Mammary epithelial cell (primary cell): Measurements from ENCODE around the gene BTBD1.

Source experiments
- EZH2 ChIP-seq: IDR thresholded peaks from 2 replicates; pipeline ENCODE4 v1.6.1; 2012; ENCODE audit warnings: low read length, inconsistent platforms, borderline replicate concordance
- TF ChIP-seq, protein P1 (sequence below), 2 donors: IDR thresholded peaks in 1 of 2; conservative IDR thresholded peaks in 1 of 2; 2 replicates each; pipeline ENCODE4 v1.5.1; 2011 to 2012; ENCODE audit warnings: inconsistent platforms in 2 of 2, low read length in 2 of 2, mild to moderate bottlenecking in 2 of 2, control low read depth in 1 of 2, low read depth in 1 of 2; ENCODE audit not compliant: insufficient read depth in 1 of 2; ENCODE audit errors: extremely low read depth in 1 of 2

DNA sequence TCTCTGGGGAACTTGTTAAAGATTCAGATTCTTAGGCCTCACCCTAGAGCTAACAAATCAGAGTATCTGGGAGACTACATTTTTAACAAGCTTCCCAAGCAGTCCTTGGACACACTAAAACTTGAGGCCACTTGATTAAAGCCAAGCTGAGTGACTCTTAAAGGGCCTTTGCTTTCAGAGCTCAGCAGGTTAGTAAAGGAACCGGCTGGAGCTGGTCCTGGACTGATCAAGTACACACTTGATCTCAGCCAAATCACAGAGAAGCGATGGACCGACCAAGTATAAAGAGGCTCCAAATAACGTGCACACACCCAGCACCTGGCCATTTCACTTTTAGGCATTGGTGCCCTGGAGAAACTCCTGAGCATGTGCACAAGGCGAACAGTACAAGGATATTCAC, 27.5 kb upstream of the BTBD1 start:
- TF ChIP-seq, protein P1, sequence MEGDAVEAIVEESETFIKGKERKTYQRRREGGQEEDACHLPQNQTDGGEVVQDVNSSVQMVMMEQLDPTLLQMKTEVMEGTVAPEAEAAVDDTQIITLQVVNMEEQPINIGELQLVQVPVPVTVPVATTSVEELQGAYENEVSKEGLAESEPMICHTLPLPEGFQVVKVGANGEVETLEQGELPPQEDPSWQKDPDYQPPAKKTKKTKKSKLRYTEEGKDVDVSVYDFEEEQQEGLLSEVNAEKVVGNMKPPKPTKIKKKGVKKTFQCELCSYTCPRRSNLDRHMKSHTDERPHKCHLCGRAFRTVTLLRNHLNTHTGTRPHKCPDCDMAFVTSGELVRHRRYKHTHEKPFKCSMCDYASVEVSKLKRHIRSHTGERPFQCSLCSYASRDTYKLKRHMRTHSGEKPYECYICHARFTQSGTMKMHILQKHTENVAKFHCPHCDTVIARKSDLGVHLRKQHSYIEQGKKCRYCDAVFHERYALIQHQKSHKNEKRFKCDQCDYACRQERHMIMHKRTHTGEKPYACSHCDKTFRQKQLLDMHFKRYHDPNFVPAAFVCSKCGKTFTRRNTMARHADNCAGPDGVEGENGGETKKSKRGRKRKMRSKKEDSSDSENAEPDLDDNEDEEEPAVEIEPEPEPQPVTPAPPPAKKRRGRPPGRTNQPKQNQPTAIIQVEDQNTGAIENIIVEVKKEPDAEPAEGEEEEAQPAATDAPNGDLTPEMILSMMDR (conservative IDR thresholded peaks at IDR 0.05 in 1 of 2, IDR thresholded peaks at IDR 0.05 in 1 of 2; ENCODE audit: extremely low read depth in 1 of 2, insufficient read depth in 1 of 2, low read depth in 1 of 2, low read length in 2 of 2) = no peak
- TF ChIP-seq EZH2 = no peak
